ENCODE measurements around the gene TCF7L1.

DNA sequence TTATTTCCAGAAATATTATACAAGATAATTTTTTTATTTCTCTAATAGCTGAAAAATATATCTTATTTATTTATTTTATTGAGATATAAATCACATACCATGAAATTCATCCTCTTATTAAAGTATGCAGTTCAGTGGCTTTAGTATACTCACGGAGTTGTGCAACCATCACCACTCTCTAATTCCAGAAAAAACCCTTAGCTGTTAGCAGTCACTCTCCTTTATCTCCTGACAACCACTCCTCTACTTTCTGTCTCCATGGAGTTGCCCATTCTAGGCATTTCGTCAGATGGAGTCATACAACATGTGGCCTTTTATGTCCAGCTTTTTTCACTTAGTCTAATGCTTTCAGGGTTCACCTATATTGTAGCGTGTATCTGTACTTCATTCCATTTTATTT is 66.5 kb downstream of the TCF7L1 start:
- no peak for TF ChIP-seq EGR1 (IDR thresholded peaks at IDR 0.05)
- TF ChIP-seq TCF12 (IDR thresholded peaks at IDR 0.05; ENCODE audit: low read depth), result no peak
- TF ChIP-seq EP300 (IDR thresholded peaks at IDR 0.05; ENCODE audit: borderline replicate concordance), result no peak
- TF ChIP-seq, protein P1, sequence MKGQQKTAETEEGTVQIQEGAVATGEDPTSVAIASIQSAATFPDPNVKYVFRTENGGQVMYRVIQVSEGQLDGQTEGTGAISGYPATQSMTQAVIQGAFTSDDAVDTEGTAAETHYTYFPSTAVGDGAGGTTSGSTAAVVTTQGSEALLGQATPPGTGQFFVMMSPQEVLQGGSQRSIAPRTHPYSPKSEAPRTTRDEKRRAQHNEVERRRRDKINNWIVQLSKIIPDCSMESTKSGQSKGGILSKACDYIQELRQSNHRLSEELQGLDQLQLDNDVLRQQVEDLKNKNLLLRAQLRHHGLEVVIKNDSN (IDR thresholded peaks at IDR 0.05), result no peak
- no peak for TF ChIP-seq CEBPB (IDR thresholded peaks at IDR 0.05)
- no peak for TF ChIP-seq FOXM1 (IDR thresholded peaks at IDR 0.05; ENCODE audit: borderline replicate concordance, low read depth)
- no peak for TF ChIP-seq YY1 (IDR thresholded peaks at IDR 0.05; ENCODE audit: low read depth)
- TF ChIP-seq, protein P2, sequence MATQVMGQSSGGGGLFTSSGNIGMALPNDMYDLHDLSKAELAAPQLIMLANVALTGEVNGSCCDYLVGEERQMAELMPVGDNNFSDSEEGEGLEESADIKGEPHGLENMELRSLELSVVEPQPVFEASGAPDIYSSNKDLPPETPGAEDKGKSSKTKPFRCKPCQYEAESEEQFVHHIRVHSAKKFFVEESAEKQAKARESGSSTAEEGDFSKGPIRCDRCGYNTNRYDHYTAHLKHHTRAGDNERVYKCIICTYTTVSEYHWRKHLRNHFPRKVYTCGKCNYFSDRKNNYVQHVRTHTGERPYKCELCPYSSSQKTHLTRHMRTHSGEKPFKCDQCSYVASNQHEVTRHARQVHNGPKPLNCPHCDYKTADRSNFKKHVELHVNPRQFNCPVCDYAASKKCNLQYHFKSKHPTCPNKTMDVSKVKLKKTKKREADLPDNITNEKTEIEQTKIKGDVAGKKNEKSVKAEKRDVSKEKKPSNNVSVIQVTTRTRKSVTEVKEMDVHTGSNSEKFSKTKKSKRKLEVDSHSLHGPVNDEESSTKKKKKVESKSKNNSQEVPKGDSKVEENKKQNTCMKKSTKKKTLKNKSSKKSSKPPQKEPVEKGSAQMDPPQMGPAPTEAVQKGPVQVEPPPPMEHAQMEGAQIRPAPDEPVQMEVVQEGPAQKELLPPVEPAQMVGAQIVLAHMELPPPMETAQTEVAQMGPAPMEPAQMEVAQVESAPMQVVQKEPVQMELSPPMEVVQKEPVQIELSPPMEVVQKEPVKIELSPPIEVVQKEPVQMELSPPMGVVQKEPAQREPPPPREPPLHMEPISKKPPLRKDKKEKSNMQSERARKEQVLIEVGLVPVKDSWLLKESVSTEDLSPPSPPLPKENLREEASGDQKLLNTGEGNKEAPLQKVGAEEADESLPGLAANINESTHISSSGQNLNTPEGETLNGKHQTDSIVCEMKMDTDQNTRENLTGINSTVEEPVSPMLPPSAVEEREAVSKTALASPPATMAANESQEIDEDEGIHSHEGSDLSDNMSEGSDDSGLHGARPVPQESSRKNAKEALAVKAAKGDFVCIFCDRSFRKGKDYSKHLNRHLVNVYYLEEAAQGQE (IDR thresholded peaks at IDR 0.05; ENCODE audit: low read depth), result no peak
- TF ChIP-seq RAD21 (IDR thresholded peaks at IDR 0.05; ENCODE audit: low read depth), result no peak
